Measurements from ENCODE around the gene EXOC3.

GRCh38 chr5:406041-406440 lies 36.9 kb upstream of the EXOC3 start:
- TF ChIP-seq, protein P1, sequence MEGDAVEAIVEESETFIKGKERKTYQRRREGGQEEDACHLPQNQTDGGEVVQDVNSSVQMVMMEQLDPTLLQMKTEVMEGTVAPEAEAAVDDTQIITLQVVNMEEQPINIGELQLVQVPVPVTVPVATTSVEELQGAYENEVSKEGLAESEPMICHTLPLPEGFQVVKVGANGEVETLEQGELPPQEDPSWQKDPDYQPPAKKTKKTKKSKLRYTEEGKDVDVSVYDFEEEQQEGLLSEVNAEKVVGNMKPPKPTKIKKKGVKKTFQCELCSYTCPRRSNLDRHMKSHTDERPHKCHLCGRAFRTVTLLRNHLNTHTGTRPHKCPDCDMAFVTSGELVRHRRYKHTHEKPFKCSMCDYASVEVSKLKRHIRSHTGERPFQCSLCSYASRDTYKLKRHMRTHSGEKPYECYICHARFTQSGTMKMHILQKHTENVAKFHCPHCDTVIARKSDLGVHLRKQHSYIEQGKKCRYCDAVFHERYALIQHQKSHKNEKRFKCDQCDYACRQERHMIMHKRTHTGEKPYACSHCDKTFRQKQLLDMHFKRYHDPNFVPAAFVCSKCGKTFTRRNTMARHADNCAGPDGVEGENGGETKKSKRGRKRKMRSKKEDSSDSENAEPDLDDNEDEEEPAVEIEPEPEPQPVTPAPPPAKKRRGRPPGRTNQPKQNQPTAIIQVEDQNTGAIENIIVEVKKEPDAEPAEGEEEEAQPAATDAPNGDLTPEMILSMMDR (conservative IDR thresholded peaks at IDR 0.05; ENCODE audit: low read depth, low read length): no peak
- TF ChIP-seq EZH2phosphoT487 (IDR thresholded peaks at IDR 0.05; ENCODE audit: borderline replicate concordance, low read length): no peak
